Chondrocyte (in vitro differentiated cells): ENCODE measurements around the gene FAM168A. TPM values are rescaled to one million over a fixed set of nuclear protein-coding genes. Genes with fewer than 3 reads are reported as not detected.

Experiments
- DNase-seq: peaks from one replicate; pipeline ENCODE4 v3.0.0; 2021; ENCODE audit warnings: mixed read lengths, low spot score
- H3K27ac Mint-ChIP-seq: one replicate; pipeline ENCODE4 v1.8.0; 2021; ENCODE audit warnings: mild to moderate bottlenecking, moderate library complexity, mixed read lengths; ENCODE audit not compliant: unreplicated experiment
- H3K27me3 Mint-ChIP-seq: 2 replicates; pipeline ENCODE4 v1.8.0; 2021; ENCODE audit warnings: low read depth, mixed read lengths
- H3K36me3 Mint-ChIP-seq: 2 replicates; pipeline ENCODE4 v1.8.0; 2021; ENCODE audit warnings: low read depth, mixed read lengths
- H3K4me1 Mint-ChIP-seq: 2 replicates; pipeline ENCODE4 v1.8.0; 2021; ENCODE audit warnings: low read depth, mild to moderate bottlenecking, mixed read lengths
- H3K4me3 Mint-ChIP-seq: one replicate; pipeline ENCODE4 v1.8.0; 2021; ENCODE audit warnings: mild to moderate bottlenecking, moderate library complexity, mixed read lengths; ENCODE audit not compliant: unreplicated experiment
- H3K9me3 Mint-ChIP-seq: 2 replicates; pipeline ENCODE4 v1.8.0; 2021; ENCODE audit warnings: low read depth, mixed read lengths
- total RNA-seq: library from RNA; stranded (reverse); gene quantifications from 3 replicates; pipeline ENCODE4 v1.2.1, GENCODE V29; 2021
- TF ChIP-seq, protein P1 (sequence below): fragments of 200-600 bp; sonication (generic); IDR thresholded peaks from 2 replicates; pipeline ENCODE4 v1.5.0; 2021; ENCODE audit warnings: antibody characterized with exemption, mild to moderate bottlenecking, moderate library complexity

FAM168A gene
- total RNA-seq, 1 donor from 2014 or later: 53.7 TPM

DNA sequence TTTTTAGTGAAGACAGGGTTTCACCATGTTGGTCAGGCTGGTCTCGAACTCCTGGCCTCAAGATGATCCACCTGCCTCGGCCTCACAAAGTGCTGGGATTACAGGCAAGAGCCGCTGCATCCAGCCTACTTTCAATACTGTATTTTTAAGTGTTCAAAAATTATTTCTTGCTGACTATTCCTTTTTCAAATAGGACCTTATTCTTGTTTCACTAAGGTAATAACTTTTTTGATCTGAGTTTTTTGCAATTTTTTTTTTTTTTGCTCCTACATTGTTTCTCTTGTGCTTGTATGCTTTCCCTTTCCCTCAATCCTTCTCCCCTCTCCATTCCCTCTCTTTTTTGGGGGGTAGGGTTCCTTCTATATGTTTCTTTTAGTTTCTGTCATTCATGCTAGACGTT is 73.1 kb downstream of the FAM168A start:
- TF ChIP-seq, protein P1, sequence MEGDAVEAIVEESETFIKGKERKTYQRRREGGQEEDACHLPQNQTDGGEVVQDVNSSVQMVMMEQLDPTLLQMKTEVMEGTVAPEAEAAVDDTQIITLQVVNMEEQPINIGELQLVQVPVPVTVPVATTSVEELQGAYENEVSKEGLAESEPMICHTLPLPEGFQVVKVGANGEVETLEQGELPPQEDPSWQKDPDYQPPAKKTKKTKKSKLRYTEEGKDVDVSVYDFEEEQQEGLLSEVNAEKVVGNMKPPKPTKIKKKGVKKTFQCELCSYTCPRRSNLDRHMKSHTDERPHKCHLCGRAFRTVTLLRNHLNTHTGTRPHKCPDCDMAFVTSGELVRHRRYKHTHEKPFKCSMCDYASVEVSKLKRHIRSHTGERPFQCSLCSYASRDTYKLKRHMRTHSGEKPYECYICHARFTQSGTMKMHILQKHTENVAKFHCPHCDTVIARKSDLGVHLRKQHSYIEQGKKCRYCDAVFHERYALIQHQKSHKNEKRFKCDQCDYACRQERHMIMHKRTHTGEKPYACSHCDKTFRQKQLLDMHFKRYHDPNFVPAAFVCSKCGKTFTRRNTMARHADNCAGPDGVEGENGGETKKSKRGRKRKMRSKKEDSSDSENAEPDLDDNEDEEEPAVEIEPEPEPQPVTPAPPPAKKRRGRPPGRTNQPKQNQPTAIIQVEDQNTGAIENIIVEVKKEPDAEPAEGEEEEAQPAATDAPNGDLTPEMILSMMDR: no peak
- H3K27me3 Mint-ChIP-seq: no peaks in the 10 kb centered on the region
- H3K4me3 Mint-ChIP-seq: no peak overlapping the region

DNA sequence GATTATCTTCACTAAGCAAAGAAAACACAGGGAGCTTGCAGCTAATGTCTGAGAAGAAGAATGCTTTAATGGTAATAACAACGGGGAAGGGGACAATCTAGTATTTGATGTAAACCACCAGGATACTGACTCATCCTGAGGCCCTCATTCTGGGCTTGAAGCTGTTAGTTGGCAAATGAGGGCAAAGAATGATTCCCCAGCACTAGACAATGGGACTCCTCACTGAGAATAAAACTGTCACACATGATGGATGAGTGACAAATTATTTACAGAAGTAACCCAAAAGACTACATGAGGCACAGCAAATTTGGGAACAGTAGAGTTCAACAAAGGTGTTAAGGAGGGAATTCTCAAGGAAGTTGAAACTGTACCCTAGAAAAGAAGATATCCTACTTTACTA is 76.3 kb downstream of the FAM168A start:
- Mint-ChIP-seq H3K4me1 (peaks cover 20% of the 10 kb centered on the region), H3K4me3 (no peak overlapping the region), H3K27me3 (no peaks in the 10 kb centered on the region), H3K27ac (no peak overlapping the region), H3K9me3 (no peaks in the 10 kb centered on the region), H3K36me3 (no peaks in the 10 kb centered on the region)
- TF ChIP-seq, protein P1: no peak
- no peak for DNase-seq

More for the DNA sequence above, 73.1 kb downstream of the FAM168A start:
- H3K9me3 Mint-ChIP-seq: no peaks in the 10 kb centered on the region
- H3K27ac Mint-ChIP-seq: no peak overlapping the region
- H3K36me3 Mint-ChIP-seq: no peaks in the 10 kb centered on the region
- H3K4me1 Mint-ChIP-seq: peaks cover 30% of the 10 kb centered on the region
- DNase-seq: no peak

DNA sequence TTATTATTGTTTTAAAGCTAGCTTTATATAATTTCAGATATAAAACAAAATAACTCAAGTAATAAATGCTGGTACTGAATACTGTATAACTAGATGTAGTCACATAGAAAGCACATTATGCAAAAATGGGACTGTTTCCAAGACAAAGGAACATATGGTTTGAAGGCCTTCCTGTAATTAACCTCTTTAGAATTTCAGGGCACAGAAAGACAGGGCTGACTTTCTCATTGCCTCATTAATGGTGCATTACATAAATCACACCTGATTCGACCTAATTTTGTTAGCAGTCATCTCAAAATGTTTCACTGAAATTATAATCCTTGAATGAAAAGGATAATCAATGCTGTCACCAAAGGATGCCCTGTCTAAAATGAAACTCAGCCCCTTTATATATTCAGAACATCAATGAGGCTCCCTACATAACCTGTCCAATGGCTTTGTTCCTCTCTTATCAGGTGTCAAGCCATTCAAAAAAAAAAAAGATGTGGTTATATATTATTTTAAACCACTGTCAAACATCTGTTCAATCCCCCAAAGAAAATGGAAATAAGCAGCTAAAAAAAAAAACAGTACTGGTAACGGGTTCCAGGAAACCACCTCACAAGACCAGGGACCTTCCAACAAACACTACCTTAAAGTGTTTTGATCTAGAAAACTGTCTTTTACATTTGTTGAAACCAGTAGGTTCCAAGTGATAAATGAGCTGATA is 77.4 kb downstream of the FAM168A start:
- TF ChIP-seq, protein P1: no peak
- no peaks in the 10 kb centered on the region for H3K36me3 Mint-ChIP-seq
- H3K9me3 Mint-ChIP-seq: no peaks in the 10 kb centered on the region
- no peaks in the 10 kb centered on the region for H3K27me3 Mint-ChIP-seq
- H3K4me3 Mint-ChIP-seq: no peak overlapping the region
- H3K27ac Mint-ChIP-seq: no peak overlapping the region
- peaks cover 17% of the 10 kb centered on the region for H3K4me1 Mint-ChIP-seq
- no peak for DNase-seq

DNA sequence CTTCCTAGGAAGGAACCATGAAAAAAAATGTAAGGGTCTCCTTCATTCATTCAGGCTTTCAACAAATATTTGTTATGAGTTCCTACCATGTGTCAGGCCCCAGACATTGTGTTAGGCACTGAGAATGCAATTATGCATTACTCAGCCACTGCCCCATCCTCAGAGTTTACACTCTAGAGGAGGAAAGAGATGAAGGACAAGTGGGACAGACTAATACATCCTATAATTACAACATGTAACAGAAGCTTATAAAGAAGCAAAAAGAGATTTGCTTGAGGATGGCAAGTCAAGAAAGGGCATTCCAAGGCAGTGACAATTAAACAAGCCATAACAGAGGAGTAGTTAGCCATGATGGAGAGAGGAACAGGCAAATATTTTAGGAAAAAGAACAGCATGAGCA is 78.6 kb downstream of the FAM168A start:
- no peak overlapping the region for H3K4me3 Mint-ChIP-seq
- H3K9me3 Mint-ChIP-seq: no peaks in the 10 kb centered on the region
- TF ChIP-seq, protein P1: no peak
- H3K27me3 Mint-ChIP-seq: no peaks in the 10 kb centered on the region
- H3K27ac Mint-ChIP-seq: no peak overlapping the region
- no peak for DNase-seq
- peaks cover 17% of the 10 kb centered on the region for H3K4me1 Mint-ChIP-seq
- H3K36me3 Mint-ChIP-seq: no peaks in the 10 kb centered on the region

DNA sequence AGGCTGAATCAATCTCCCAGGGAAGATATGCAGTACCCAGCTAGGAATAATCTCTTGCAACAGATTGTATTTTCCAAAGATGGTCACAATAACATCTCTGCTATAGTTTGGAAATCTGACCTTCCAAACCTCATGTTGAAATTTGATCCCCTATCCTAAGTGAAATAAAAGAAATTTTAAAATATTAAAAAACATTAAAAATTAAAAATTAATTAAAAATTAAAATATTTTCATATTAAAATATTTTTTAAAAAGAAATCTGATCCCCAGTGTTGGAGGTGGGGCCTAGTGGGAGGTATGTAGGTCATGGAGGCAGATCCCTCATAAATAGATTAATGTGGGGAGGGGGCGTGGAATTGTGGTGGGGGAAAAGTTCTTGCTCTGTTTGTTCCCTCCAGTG is 79.7 kb downstream of the FAM168A start:
- H3K27ac Mint-ChIP-seq: no peak overlapping the region
- no peak for DNase-seq
- H3K27me3 Mint-ChIP-seq: no peaks in the 10 kb centered on the region
- H3K9me3 Mint-ChIP-seq: no peaks in the 10 kb centered on the region
- TF ChIP-seq, protein P1: no peak
- H3K4me1 Mint-ChIP-seq: peaks cover 17% of the 10 kb centered on the region
- no peak overlapping the region for H3K4me3 Mint-ChIP-seq
- no peaks in the 10 kb centered on the region for H3K36me3 Mint-ChIP-seq
